IMR-90 (cell line): ENCODE measurements around the gene TWIST1. TPM values are rescaled to one million over a fixed set of nuclear protein-coding genes. Genes with fewer than 3 reads are reported as not detected.
A peak's percentile ranks its signal among the peaks of the same experiment; 100 is the strongest.

Source experiments
- ATAC-seq: fragments of 200-7000 bp; cut with Tn5 transposase; 2 replicates; pipeline ENCODE4 v1.9.1; 2020; ENCODE audit warnings: low read depth, mild to moderate bottlenecking, moderate library complexity
- BruUV-seq: library from RNA; stranded (reverse); fragments of 400-500 nt; replicated peaks from 2 replicates; lab custom pipeline; 2021; lab: Mats Ljungman, UMichigan
- CTCF ChIA-PET: fragments of 300-600 bp; formaldehyde crosslinking; extraction: SDS; loops from one replicate; lab custom pipeline; 2021; ENCODE audit warnings: antibody characterized with exemption; lab: Yijun Ruan, JAX
- POLR2A ChIA-PET: fragments of 300-600 bp; sonication (Branson Sonifier 250); formaldehyde crosslinking; loops from one replicate; lab custom pipeline; 2022; ENCODE audit warnings: antibody characterized with exemption; ENCODE audit not compliant: unreplicated experiment; lab: Charles Lee
- DNase-seq: peaks from one replicate; pipeline ENCODE4 v3.0.0; 2013
- H2AFZ ChIP-seq: replicated peaks from 2 replicates; pipeline ENCODE3; 2013; ENCODE audit warnings: low read length, mild to moderate bottlenecking; ENCODE audit not compliant: poor library complexity
- H2AK5ac ChIP-seq: 2 replicates; pipeline ENCODE4 v1.6.1; 2013; ENCODE audit warnings: low read depth, low read length, inconsistent platforms
- H2AK9ac ChIP-seq: replicated peaks from 2 replicates; pipeline ENCODE3; 2013; ENCODE audit warnings: mild to moderate bottlenecking, low read depth, low read length, moderate library complexity; ENCODE audit not compliant: poor library complexity
- H2BK120ac ChIP-seq: 2 replicates; pipeline ENCODE4 v1.6.1; 2013; ENCODE audit warnings: low read depth, low read length, inconsistent platforms
- H2BK15ac ChIP-seq: 3 replicates; pipeline ENCODE4 v1.6.1; 2013; ENCODE audit warnings: low read depth, low read length, inconsistent platforms
- H2BK20ac ChIP-seq: 2 replicates; pipeline ENCODE4 v1.6.1; 2013; ENCODE audit warnings: low read depth, mild to moderate bottlenecking, inconsistent platforms, low read length, moderate library complexity
- H2BK5ac ChIP-seq: 2 replicates; pipeline ENCODE4 v1.6.1; 2013; ENCODE audit warnings: mild to moderate bottlenecking, low read depth, low read length, inconsistent platforms; ENCODE audit not compliant: poor library complexity, severe bottlenecking
- H3K14ac ChIP-seq: replicated peaks from 2 replicates; pipeline ENCODE4 v1.6.1; 2013; ENCODE audit warnings: low read depth, low read length, inconsistent platforms
- H3K18ac ChIP-seq: 2 replicates; pipeline ENCODE4 v1.6.1; 2013; ENCODE audit warnings: low read depth, low read length, control low read depth
- H3K23ac ChIP-seq: 2 replicates; pipeline ENCODE4 v1.6.1; 2013; ENCODE audit warnings: low read depth, low read length, inconsistent platforms
- H3K27ac ChIP-seq: 2 replicates; pipeline ENCODE4 v1.5.1; 2013; ENCODE audit warnings: mild to moderate bottlenecking, control low read depth, low read length; ENCODE audit not compliant: insufficient read depth
- H3K27me3 ChIP-seq: 2 replicates; pipeline ENCODE4 v1.6.1; 2013; ENCODE audit warnings: low read length; ENCODE audit not compliant: control insufficient read depth, insufficient read depth
- H3K36me3 ChIP-seq: 2 replicates; pipeline ENCODE4 v1.6.1; 2013; ENCODE audit warnings: low read length, mixed read lengths; ENCODE audit not compliant: control insufficient read depth, insufficient read depth
- H3K4ac ChIP-seq: 2 replicates; pipeline ENCODE4 v1.6.1; 2013; ENCODE audit warnings: low read depth, low read length, inconsistent platforms
- H3K4me1 ChIP-seq: 2 replicates; pipeline ENCODE4 v1.6.1; 2013; ENCODE audit warnings: low read length, mixed read lengths; ENCODE audit not compliant: control insufficient read depth, insufficient read depth
- H3K4me2 ChIP-seq: 2 replicates; pipeline ENCODE4 v1.6.1; 2013; ENCODE audit warnings: low read depth, mild to moderate bottlenecking, control low read depth, low read length, moderate library complexity
- H3K4me3 ChIP-seq: 2 replicates; pipeline ENCODE4 v1.5.1; 2013; ENCODE audit warnings: low read depth, mild to moderate bottlenecking, control low read depth, low read length, moderate library complexity; ENCODE audit not compliant: insufficient read depth
- H3K56ac ChIP-seq: 2 replicates; pipeline ENCODE4 v1.6.1; 2013; ENCODE audit warnings: low read length, inconsistent platforms; ENCODE audit not compliant: insufficient read depth; ENCODE audit errors: extremely low read depth
- H3K79me1 ChIP-seq, 2 experiments: 2 replicates each; pipeline ENCODE4 v1.6.1; 2013; ENCODE audit warnings: low read length in 2 of 2, inconsistent platforms in 1 of 2, low read depth in 1 of 2
- H3K9ac ChIP-seq: 2 replicates; pipeline ENCODE4 v1.6.1; 2013; ENCODE audit warnings: low read depth, low read length, control low read depth
- H3K9me1 ChIP-seq: 2 replicates; pipeline ENCODE4 v1.6.1; 2013; ENCODE audit warnings: low read length, inconsistent platforms; ENCODE audit not compliant: insufficient read depth
- H3K9me3 ChIP-seq: 2 replicates; pipeline ENCODE4 v1.6.1; 2013; ENCODE audit warnings: low read length; ENCODE audit not compliant: control insufficient read depth, insufficient read depth
- H4K20me1 ChIP-seq: 2 replicates; pipeline ENCODE4 v1.6.1; 2013; ENCODE audit warnings: low read length, inconsistent platforms; ENCODE audit not compliant: insufficient read depth
- H4K5ac ChIP-seq: 2 replicates; pipeline ENCODE4 v1.6.1; 2013; ENCODE audit warnings: mild to moderate bottlenecking, low read depth, low read length, control low read depth
- H4K8ac ChIP-seq, 2 experiments: 2 replicates each; pipeline ENCODE4 v1.6.1; 2013; ENCODE audit warnings: low read depth in 2 of 2, low read length in 2 of 2, control low read depth in 1 of 2, inconsistent platforms in 1 of 2
- H4K91ac ChIP-seq: 2 replicates; pipeline ENCODE4 v1.6.1; 2013; ENCODE audit warnings: low read depth, low read length, inconsistent platforms; ENCODE audit not compliant: insufficient read depth
- CEBPB ChIP-seq: IDR thresholded peaks from 2 replicates; pipeline ENCODE4 v1.6.1; 2012; ENCODE audit warnings: low read depth, low read length, improper control_type of control experiment
- CTCF ChIP-seq: conservative IDR thresholded peaks from 2 replicates; pipeline ENCODE4 v1.5.1; 2012; ENCODE audit warnings: mild to moderate bottlenecking, low read depth, low read length, improper control_type of control experiment
- MAZ ChIP-seq: IDR thresholded peaks from 2 replicates; pipeline ENCODE4 v1.6.1; 2012; ENCODE audit warnings: low read depth, mild to moderate bottlenecking, low read length, improper control_type of control experiment, moderate library complexity, borderline replicate concordance
- SMC3 ChIP-seq: fragments of 150-350 bp; IDR thresholded peaks from 2 replicates; pipeline ENCODE4 v1.6.1; 2016; ENCODE audit warnings: low read depth, mild to moderate bottlenecking, antibody characterized with exemption, low read length, moderate library complexity
- WGBS, 2 experiments: methylation state at CpG; one replicate each; pipeline versions ENCODE4 v1.1.5 to v1.1.7; 2013; ENCODE audit warnings: missing lambda C conversion rate in 2 of 2; ENCODE audit not compliant: insufficient read length in 1 of 2; ENCODE audit errors: extremely low coverage in 2 of 2; 5-methylcytosine and 5-hydroxymethylcytosine counted together
- dilution Hi-C: fragments of 300-500 bp; cut with HindIII; formaldehyde crosslinking; loops from one replicate; pipeline ENCODE4 v1.14.3; 2018; ENCODE audit warnings: low sequenced_read_pairs; ENCODE audit not compliant: unreplicated experiment
- in situ Hi-C: fragments of 300-500 bp; cut with MboI; formaldehyde crosslinking; loops from 3 replicates; pipeline ENCODE4 v1.14.3; 2019; ENCODE audit warnings: low sequenced_read_pairs, inconsistent platforms, mixed read lengths
- intact Hi-C: fragments of 100-400 bp; cut with micrococcal nuclease; formaldehyde crosslinking; loops from 2 replicates; pipeline ENCODE4 v1.10.0; 2022
- polyA plus RNA-seq, 3 experiments: library from polyadenylated mRNA; depleted of rRNA; stranded (reverse); fragments of >200 nt; gene quantifications; 2 replicates each; pipeline ENCODE4 v1.2.3, GENCODE V29; 2012; ENCODE audit warnings: low replicate concordance in 1 of 3
- total RNA-seq: library from RNA; depleted of rRNA; stranded (reverse); fragments of >200 nt; gene quantifications from 2 replicates; pipeline ENCODE4 v1.2.3, GENCODE V29; 2012

TWIST1 gene
- total and polyA plus RNA-seq, 2 of the 4 experiments (the other 2 are of a cell fraction), result 5.4 to 42.3 TPM

GRCh38 chr7:19107356-19108146 is 9.9 kb downstream of the TWIST1 start:
- DNase-seq (peak; percentile 68), ATAC-seq (peak; percentile 74)
- 0 out of 2 replicates have a peak, but pooled peaks cover 3% of the 10 kb centered on the region for H3K9me1 ChIP-seq
- peak overlapping the region; percentile 18 for H2AK9ac ChIP-seq
- H3K27ac ChIP-seq, result peak overlapping the region; percentile 52
- no peak overlapping the region for H2BK5ac ChIP-seq
- H4K5ac ChIP-seq, result peak overlapping the region; percentile 11
- H2BK15ac ChIP-seq, result peak overlapping the region; percentile 46; the same call in 1 of the 3 replicates
- peak overlapping the region; percentile 40 for H2BK20ac ChIP-seq
- ChIA-PET CTCF (interaction anchor here (0.7 kb wide), 1 partner anchor 171 kb away, joined by 3 read pairs; no protein-coding TSS in a partner anchor), POLR2A (no interaction called here)
- peak overlapping the region; percentile 82 for H3K14ac ChIP-seq
- H3K36me3 ChIP-seq, result no peaks in the 10 kb centered on the region; the same call in 1 of the 2 replicates
- H3K79me1 ChIP-seq, result peaks cover 0 to 22% of the 10 kb centered on the region in 2 experiments; a peak in 2 of 4 replicates
- H2AK5ac ChIP-seq, result no peak overlapping the region
- no peak for TF ChIP-seq MAZ
- TF ChIP-seq SMC3, result no peak
- TF ChIP-seq CEBPB, result peak; percentile 0; the same call in 1 of the 2 replicates
- TF ChIP-seq CTCF, result no peak
- peak overlapping the region; percentile 80 for H2BK120ac ChIP-seq
- H3K4me2 ChIP-seq, result peak overlapping the region; percentile 74
- no peaks in the 10 kb centered on the region for H3K27me3 ChIP-seq
- H3K9me3 ChIP-seq, result no peaks in the 10 kb centered on the region
- peak overlapping the region; percentile 81 for H3K23ac ChIP-seq
- peak overlapping the region; percentile 45 for H3K4me3 ChIP-seq
- intact Hi-C loops, result loop anchor here (5.0 kb wide), 3 partner anchors 210 to 755 kb away; no protein-coding TSS in a partner anchor
- H4K91ac ChIP-seq, result peak overlapping the region; percentile 40
- 5% methylated on average over 3 of the region's 48 CpGs; no CpG with 5 or more reads in 1 of the 2 experiments for WGBS, 2 experiments
- peak overlapping the region; percentile 42; the same call in 1 of the 2 replicates for H3K56ac ChIP-seq
- peak overlapping the region; percentile 64 for H3K9ac ChIP-seq
- peak overlapping the region; percentile 78 for H3K4ac ChIP-seq
- peak overlapping the region; percentile 65 to 90; a peak in 3 of 4 replicates for H4K8ac ChIP-seq
- peak overlapping the region; percentile 32 for H3K18ac ChIP-seq
- BruUV-seq, result no TSS peak
- H3K4me1 ChIP-seq, result peaks cover 6% of the 10 kb centered on the region
- dilution Hi-C loops, result no loop called here
- in situ Hi-C loops, result loop anchor here (25.0 kb wide), 1 partner anchor 745 kb away; no protein-coding TSS in a partner anchor
- H2AFZ ChIP-seq, result peak overlapping the region; percentile 85
- no peaks in the 10 kb centered on the region for H4K20me1 ChIP-seq
